HAP-1 (cell line): ENCODE results near the gene DMBX1.

Source experiments
- DNase-seq, 2 experiments: peaks; one replicate each; pipeline ENCODE4 v3.0.0-alpha.2; 2016 to 2020; ENCODE audit warnings: low spot score in 2 of 2
- H3K27me3 ChIP-seq: fragments of 250-450 bp; sonication (Bioruptor Pico); 2 replicates; pipeline ENCODE4 v1.5.1; 2020; ENCODE audit warnings: low read depth, mild to moderate bottlenecking, moderate library complexity
- H3K36me3 ChIP-seq: fragments of 250-450 bp; sonication (Bioruptor Pico); replicated peaks from 2 replicates; pipeline ENCODE4 v1.5.1; 2020; ENCODE audit warnings: mild to moderate bottlenecking
- H3K4me1 ChIP-seq: fragments of 250-450 bp; sonication (Bioruptor Pico); 2 replicates; pipeline ENCODE4 v1.5.1; 2020; ENCODE audit warnings: mild to moderate bottlenecking
- H3K4me3 ChIP-seq: fragments of 250-450 bp; sonication (Bioruptor Pico); 2 replicates; pipeline ENCODE4 v1.5.1; 2020; ENCODE audit warnings: mild to moderate bottlenecking, moderate library complexity
- H3K9me3 ChIP-seq: fragments of 250-450 bp; sonication (Bioruptor Pico); 2 replicates; pipeline ENCODE4 v1.5.1; 2020; ENCODE audit warnings: mild to moderate bottlenecking, moderate library complexity
- in situ Hi-C: fragments of 300-500 bp; cut with MboI; formaldehyde crosslinking; loops from 3 replicates; pipeline ENCODE4 v1.14.3; 2020; ENCODE audit warnings: low sequenced_read_pairs, inconsistent platforms, mixed read lengths

DMBX1 gene

GRCh38 chr1:46465981-46466476 lies 23.6 kb upstream of the DMBX1 start:
- in situ Hi-C loops, result no loop called here
- peaks cover 8% of the 10 kb centered on the region for H3K27me3 ChIP-seq
- H3K4me1 ChIP-seq, result peaks cover 7% of the 10 kb centered on the region; the same call in 1 of the 2 replicates
- no peak for DNase-seq
- no peaks in the 10 kb centered on the region for H3K9me3 ChIP-seq
- H3K4me3 ChIP-seq, result peak overlapping the region; percentile 28
- H3K36me3 ChIP-seq, result no peaks in the 10 kb centered on the region

- in situ Hi-C loops, result no loop called here
- Histone ChIP-seq H3K36me3 (no peaks in the 10 kb centered on the region), H3K27me3 (peaks cover 2% of the 10 kb centered on the region), H3K9me3 (no peaks in the 10 kb centered on the region), H3K4me3 (peak overlapping the region; percentile 28), H3K4me1 (peaks cover 7% of the 10 kb centered on the region; the same call in 1 of the 2 replicates)
- DNase-seq, result peak; percentile 72 to 90
Observed at GRCh38 chr1:46466477-46467182, 23.0 kb upstream of the DMBX1 start.

- DNase-seq, result no peak
- peak overlapping the region; percentile 28 for H3K4me3 ChIP-seq
- no peaks in the 10 kb centered on the region; the same call in 1 of the 2 replicates for H3K27me3 ChIP-seq
- in situ Hi-C loops, result no loop called here
- H3K36me3 ChIP-seq, result no peaks in the 10 kb centered on the region
- H3K4me1 ChIP-seq, result peaks cover 7% of the 10 kb centered on the region; the same call in 1 of the 2 replicates
- H3K9me3 ChIP-seq, result no peaks in the 10 kb centered on the region
Observed at GRCh38 chr1:46467183-46467504, 22.5 kb upstream of the DMBX1 start.

- Histone ChIP-seq H3K4me1 (peaks cover 7% of the 10 kb centered on the region; the same call in 1 of the 2 replicates), H3K36me3 (no peaks in the 10 kb centered on the region), H3K4me3 (no peak overlapping the region), H3K27me3 (no peaks in the 10 kb centered on the region), H3K9me3 (no peaks in the 10 kb centered on the region)
- in situ Hi-C loops, result no loop called here
- DNase-seq, result no peak
Observed at GRCh38 chr1:46469881-46470280, 19.8 kb upstream of the DMBX1 start.

GRCh38 chr1:46471848-46472492 lies 17.7 kb upstream of the DMBX1 start:
- H3K27me3 ChIP-seq, result no peaks in the 10 kb centered on the region
- DNase-seq, result no peak
- no peaks in the 10 kb centered on the region for H3K9me3 ChIP-seq
- no peak overlapping the region for H3K4me3 ChIP-seq
- in situ Hi-C loops, result no loop called here
- no peaks in the 10 kb centered on the region for H3K36me3 ChIP-seq
- peaks cover 3% of the 10 kb centered on the region; the same call in 1 of the 2 replicates for H3K4me1 ChIP-seq

- in situ Hi-C loops, result no loop called here
- Histone ChIP-seq H3K36me3 (no peaks in the 10 kb centered on the region), H3K27me3 (no peaks in the 10 kb centered on the region), H3K4me1 (no peaks in the 10 kb centered on the region), H3K4me3 (no peak overlapping the region), H3K9me3 (no peaks in the 10 kb centered on the region)
- DNase-seq, result no peak
Observed at GRCh38 chr1:46472498-46473181, 17.0 kb upstream of the DMBX1 start.

GRCh38 chr1:46473991-46474390 lies 15.6 kb upstream of the DMBX1 start:
- H3K27me3 ChIP-seq, result no peaks in the 10 kb centered on the region
- no peaks in the 10 kb centered on the region for H3K9me3 ChIP-seq
- H3K36me3 ChIP-seq, result no peaks in the 10 kb centered on the region
- DNase-seq, result no peak
- in situ Hi-C loops, result no loop called here
- no peaks in the 10 kb centered on the region for H3K4me1 ChIP-seq
- no peak overlapping the region for H3K4me3 ChIP-seq

- no peak overlapping the region for H3K4me3 ChIP-seq
- H3K4me1 ChIP-seq, result no peaks in the 10 kb centered on the region
- in situ Hi-C loops, result no loop called here
- no peak for DNase-seq
- no peaks in the 10 kb centered on the region for H3K36me3 ChIP-seq
- H3K27me3 ChIP-seq, result no peaks in the 10 kb centered on the region
- H3K9me3 ChIP-seq, result no peaks in the 10 kb centered on the region
Observed at GRCh38 chr1:46474570-46474969, 15.1 kb upstream of the DMBX1 start.

- DNase-seq, result no peak
- H3K36me3 ChIP-seq, result no peaks in the 10 kb centered on the region
- H3K27me3 ChIP-seq, result no peaks in the 10 kb centered on the region
- no peak overlapping the region for H3K4me3 ChIP-seq
- in situ Hi-C loops, result no loop called here
- H3K4me1 ChIP-seq, result no peaks in the 10 kb centered on the region
- no peaks in the 10 kb centered on the region for H3K9me3 ChIP-seq
Observed at GRCh38 chr1:46476673-46477072, 13.0 kb upstream of the DMBX1 start.

- no peaks in the 10 kb centered on the region for H3K27me3 ChIP-seq
- H3K36me3 ChIP-seq, result no peaks in the 10 kb centered on the region
- H3K9me3 ChIP-seq, result no peaks in the 10 kb centered on the region
- no peak overlapping the region for H3K4me3 ChIP-seq
- no peaks in the 10 kb centered on the region for H3K4me1 ChIP-seq
- peak; percentile 31 to 87 for DNase-seq
- in situ Hi-C loops, result no loop called here
Observed at GRCh38 chr1:46477153-46477929, 12.3 kb upstream of the DMBX1 start.

- no peak for DNase-seq
- in situ Hi-C loops, result no loop called here
- no peaks in the 10 kb centered on the region for H3K27me3 ChIP-seq
Observed at GRCh38 chr1:46478721-46479485, 10.7 kb upstream of the DMBX1 start.

GRCh38 chr1:46479744-46480350 lies 9.8 kb upstream of the DMBX1 start:
- in situ Hi-C loops, result no loop called here
- Histone ChIP-seq H3K36me3 (no peaks in the 10 kb centered on the region), H3K27me3 (no peaks in the 10 kb centered on the region), H3K4me3 (no peak overlapping the region), H3K9me3 (no peaks in the 10 kb centered on the region), H3K4me1 (no peaks in the 10 kb centered on the region)
- peak in 1 of 2 experiments; percentile 44 for DNase-seq

More at GRCh38 chr1:46478721-46479485, 10.7 kb upstream of the DMBX1 start:
- Histone ChIP-seq H3K36me3 (no peaks in the 10 kb centered on the region), H3K4me1 (no peaks in the 10 kb centered on the region), H3K4me3 (no peak overlapping the region), H3K9me3 (no peaks in the 10 kb centered on the region)
